Skin epidermis (tissue), 12 donors: Measurements from ENCODE around the gene RTL1.

Experiments used
- H3K27ac ChIP-seq, 21 experiments: fragments of 200-600 bp; sonication (generic) in 11 of 21; one replicate each; pipeline ENCODE4 v1.5.0; 2020; ENCODE audit warnings: mild to moderate bottlenecking in 3 of 21, inconsistent platforms in 2 of 21, moderate library complexity in 2 of 21
- H3K4me3 ChIP-seq, 7 experiments: fragments of 200-600 bp; sonication (generic) in 2 of 7; one replicate each; pipeline ENCODE4 v1.5.0; 2020; ENCODE audit warnings: inconsistent platforms in 2 of 7, mild to moderate bottlenecking in 2 of 7, moderate library complexity in 1 of 7

RTL1 gene

DNA sequence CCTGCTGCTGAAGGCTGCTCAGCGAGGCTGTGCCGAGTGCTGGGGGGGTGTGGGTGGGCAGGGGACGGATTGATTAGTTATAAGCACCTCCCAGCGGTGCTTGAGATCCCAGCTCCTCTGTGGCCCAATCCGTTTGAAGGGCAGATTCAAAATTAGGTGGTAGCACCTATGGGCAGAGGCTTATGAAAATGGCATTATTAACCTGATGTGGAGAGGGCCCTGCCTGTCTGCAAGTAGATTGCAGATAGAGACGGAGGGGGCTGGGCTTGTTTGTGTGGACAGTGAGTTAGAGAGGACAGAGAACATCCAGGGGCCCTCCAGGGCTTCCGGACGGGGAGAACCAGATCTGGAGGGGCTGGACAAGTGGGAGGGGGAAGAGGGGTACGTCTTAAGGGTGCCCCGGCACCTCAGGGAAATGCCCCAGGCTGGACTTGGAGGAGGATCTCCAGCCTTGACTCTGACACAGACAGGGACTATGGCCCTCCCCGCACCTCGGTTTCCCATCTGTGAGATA, at the start of gene RTL1:
TSS of gene RTL1 (minus strand) at position 51 of the 514 bp plus-strand sequence. CDS start 18,934 bp downstream, outside the sequence.
- H3K27ac ChIP-seq, result no peak within 1 kb of the TSS
- no peak within 1 kb of the TSS for H3K4me3 ChIP-seq

DNA sequence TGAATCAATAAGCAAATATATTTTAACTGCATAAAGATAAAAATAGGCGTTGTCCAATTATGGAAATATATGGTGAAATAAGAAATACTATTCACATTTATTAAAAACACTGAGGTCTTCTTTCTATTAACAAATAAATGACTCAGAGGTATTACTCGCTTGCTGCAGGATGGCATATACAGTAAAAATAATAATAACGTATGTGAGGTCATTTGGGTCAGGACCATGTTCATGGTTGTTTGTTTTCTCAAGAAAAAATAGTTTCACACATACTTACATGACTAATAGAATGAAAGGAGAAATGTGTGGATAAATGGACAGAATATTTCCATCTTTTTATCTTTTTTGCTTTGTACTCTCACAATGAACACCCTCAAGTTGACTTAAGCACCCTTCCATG, 46.5 kb upstream of the RTL1 start:
- H3K4me3 ChIP-seq, result no peak overlapping the region
- no peak overlapping the region for H3K27ac ChIP-seq

DNA sequence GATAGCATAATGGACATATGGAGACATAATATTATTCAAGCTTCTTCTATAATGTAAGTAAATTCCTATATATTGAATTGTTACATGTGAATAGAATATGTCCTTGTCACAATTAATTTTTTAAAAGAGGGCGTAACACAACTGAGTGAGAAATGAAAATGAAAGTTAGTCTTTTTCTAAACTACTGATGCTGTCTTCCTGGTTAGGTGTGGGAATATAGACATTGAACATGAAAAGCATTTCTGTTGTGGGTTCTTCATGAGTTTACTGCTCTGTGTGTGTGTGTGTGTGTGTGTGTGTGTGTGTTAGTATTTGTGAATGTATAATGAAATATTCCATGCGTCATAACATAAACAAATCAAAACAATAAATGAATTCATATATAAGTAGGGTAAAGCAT, 40.5 kb upstream of the RTL1 start:
- Histone ChIP-seq H3K4me3 (no peak overlapping the region), H3K27ac (no peak overlapping the region)

DNA sequence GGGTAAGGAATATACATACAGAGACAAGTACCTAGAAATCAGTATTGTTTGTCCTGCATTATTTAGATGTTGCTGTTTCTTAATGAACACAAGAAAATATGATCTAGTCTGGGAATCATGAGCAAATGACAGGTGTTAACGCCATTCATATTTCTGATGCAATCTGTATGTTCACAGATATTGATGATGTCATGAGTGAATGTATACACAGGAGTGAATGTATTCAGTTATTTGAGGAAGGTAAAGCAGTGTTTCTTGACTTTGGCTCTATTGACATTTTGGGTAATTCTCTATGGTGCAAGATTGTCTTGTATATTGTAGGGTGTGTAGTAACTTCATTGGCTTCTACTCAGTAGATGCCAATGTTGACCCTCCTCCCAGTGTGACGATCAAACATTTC, 26.7 kb upstream of the RTL1 start:
- Histone ChIP-seq H3K4me3 (no peak overlapping the region), H3K27ac (no peak overlapping the region)

DNA sequence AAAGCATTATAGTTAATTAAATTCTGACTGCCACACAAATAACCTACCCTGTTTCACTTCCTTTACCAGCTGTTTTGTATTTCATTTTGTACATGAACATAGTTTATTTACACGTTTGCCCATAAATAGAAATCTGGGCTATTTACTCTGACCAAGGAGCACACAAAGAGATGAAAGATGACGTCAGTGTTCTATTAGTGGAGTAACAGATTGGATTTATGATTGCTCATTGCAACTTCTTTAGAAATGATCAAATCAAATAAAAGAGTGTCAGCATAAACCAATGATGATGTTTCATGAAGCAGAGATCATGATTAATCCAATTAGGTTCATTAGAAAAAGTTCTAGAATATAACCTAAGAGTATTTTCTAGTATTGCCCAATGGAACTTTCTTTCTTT, 12.0 kb upstream of the RTL1 start:
- no peak overlapping the region for H3K4me3 ChIP-seq
- no peak overlapping the region for H3K27ac ChIP-seq

DNA sequence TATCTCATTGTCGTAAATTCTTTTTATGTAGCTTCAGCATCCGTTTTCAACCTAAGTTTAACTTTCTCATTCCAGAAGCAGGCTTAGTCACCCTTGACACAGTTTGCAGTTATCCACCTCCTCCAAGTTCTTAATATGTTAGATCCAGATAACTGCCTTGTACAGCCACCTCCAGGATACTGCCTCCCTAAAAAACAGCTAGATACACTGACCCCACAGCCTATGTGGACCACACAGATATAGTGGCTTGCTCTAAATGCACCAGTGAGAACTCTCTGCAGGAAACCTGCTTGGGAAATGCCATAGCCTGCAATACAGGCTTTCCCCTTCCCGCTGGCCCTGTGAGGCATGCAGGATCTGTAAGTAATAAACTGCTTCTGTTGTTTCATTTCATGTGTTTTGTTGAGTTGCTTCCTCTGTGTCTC, 11.1 kb upstream of the RTL1 start:
- no peak overlapping the region for H3K4me3 ChIP-seq
- H3K27ac ChIP-seq, result no peak overlapping the region

DNA sequence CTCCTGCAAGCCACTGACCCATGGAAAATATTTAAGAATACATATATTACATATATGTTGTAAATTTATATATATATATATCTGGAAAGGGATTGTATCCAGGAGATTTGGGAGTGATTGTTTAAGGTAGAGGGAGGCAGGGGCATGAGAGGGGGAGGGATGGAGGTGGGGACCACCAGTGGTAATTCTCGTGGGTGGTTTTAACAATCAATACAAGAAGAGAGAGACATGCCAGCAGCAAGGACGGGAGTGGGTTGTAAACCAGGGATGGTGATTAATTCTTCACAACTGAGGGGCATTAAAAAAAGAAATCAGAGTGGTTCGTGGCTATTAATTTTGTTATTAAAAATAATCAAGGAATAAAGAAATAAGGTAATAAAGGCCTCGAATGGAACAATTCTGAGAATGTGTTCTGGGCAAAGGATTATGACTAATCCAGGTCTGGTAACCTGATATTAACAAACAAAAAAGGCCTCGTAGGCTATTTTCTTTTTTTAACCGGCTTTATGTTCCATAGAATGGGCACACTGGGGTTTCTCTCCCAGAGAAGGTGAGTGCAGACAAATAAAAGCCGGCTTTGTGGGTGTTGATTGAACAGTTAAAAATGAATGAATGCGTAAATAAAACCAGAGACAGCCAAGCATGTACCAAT, 8.3 kb upstream of the RTL1 start:
- no peak overlapping the region for H3K27ac ChIP-seq
- no peak overlapping the region for H3K4me3 ChIP-seq

DNA sequence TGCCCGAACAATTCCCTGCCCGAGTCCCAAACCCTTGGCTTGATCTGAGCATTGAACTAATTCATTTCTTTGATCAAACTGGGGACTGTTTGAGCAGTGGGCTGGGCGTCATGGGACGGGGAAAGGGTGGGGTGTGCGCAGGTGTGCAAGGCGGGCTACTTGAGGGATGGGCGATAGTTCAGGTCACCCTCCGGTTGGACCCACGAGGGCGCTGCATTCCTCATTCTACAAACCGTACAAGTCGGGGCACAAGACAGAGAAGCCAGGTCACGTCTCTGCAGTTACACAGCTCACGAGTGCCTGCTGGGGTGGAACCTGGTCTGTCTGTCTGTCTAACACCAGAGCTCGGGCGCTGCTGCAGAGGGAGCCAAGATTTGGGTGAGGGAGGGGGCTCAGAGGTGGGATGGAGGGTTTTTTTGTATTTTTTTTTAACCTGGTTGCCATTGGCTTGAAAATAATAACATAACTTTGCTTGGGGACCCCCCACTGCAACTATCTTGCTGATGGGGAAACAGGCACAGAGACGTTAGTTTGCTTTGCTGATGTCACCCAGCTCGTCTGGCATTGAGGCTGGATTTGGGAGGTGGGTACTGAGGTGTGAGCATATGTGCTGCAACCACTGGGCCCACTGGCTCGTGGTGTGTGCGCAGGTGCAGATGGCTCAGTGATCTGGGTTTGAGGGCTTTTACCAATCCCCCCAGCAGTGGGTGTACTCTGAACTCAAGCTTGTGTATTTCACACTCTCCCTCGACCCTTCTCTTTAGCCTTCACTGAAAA, 7.6 kb upstream of the RTL1 start:
- H3K4me3 ChIP-seq, result no peak overlapping the region
- H3K27ac ChIP-seq, result no peak overlapping the region

DNA sequence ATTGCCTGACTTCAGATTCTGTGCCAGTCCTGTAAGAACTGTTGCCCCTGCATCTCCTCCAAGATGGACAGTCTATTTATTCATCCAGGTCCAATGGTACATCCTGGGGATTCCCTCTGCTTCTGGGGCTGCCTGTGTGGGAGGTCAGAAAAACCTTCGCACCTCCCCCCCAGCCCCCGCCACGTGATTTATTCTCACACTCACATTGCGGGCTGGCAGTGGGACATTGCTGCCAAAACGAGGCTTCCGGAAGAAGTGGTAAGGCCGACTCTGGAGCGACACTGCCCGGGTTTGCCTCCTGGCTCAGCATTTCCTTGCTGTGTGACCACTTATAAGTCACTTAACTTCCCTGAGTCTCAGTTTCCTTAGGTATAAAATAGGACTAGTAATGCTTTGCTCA, 5.9 kb upstream of the RTL1 start:
- H3K4me3 ChIP-seq, result no peak overlapping the region
- no peak overlapping the region for H3K27ac ChIP-seq

DNA sequence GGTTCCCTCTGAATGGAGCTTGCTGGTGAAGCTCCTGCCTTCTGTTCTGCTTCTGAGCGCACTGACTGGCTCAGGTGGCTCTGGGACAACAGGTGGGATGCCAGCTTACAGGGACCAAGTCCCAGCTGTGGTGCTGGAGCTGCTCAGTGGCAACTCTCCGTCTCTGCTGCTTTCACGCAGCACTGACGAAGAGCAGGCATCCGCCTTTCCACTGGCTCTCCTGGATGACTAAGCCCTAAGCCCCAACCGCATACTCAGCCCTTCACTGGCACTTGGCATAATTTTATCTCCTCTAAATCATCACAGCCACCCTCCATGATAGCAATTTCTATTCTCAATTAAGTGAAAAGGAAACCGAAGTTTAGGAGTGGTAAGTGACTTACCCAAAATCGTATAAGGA, 3.7 kb upstream of the RTL1 start:
- Histone ChIP-seq H3K27ac (no peak overlapping the region), H3K4me3 (no peak overlapping the region)

DNA sequence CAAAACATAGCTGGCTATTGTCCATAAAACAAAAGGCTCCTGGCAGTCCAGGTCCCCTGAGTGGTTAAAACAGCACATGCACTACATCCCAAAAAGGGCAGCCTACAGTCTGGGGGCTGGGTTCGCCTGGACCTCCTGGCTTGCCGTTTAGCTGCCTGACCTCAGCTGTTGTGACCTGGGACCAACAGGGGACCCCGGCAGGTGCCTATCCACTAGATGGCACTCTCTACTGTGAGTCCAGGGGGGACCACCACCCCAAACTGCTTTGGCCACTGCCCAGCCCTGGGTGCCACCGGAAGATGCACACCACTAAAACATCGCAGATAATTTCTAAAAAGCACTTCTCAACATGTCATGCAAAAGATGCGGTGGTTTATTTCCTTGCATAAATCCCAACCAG, 2.9 kb upstream of the RTL1 start:
- Histone ChIP-seq H3K4me3 (no peak overlapping the region), H3K27ac (no peak overlapping the region)

DNA sequence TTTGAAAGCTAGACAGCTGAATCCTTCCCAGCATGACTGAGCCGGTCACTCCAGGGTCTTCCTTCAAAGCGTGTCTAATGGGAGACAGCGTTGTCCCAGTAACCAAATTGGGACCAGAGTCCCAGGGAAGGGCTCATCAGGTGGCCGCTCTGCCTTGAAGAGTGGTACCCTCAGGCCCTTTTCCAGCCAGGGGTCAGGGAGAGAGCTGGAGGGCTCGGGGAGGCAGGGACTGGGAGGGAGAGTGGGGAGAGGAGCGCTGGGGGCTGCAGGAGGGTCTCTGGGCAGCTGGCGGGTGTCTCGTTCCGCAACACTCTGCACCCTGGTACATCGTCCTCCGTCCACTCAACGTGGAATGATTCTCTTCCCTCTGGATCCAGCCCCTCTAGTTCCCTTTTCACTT, 1.6 kb upstream of the RTL1 start:
- Histone ChIP-seq H3K4me3 (no peak overlapping the region), H3K27ac (no peak overlapping the region)

DNA sequence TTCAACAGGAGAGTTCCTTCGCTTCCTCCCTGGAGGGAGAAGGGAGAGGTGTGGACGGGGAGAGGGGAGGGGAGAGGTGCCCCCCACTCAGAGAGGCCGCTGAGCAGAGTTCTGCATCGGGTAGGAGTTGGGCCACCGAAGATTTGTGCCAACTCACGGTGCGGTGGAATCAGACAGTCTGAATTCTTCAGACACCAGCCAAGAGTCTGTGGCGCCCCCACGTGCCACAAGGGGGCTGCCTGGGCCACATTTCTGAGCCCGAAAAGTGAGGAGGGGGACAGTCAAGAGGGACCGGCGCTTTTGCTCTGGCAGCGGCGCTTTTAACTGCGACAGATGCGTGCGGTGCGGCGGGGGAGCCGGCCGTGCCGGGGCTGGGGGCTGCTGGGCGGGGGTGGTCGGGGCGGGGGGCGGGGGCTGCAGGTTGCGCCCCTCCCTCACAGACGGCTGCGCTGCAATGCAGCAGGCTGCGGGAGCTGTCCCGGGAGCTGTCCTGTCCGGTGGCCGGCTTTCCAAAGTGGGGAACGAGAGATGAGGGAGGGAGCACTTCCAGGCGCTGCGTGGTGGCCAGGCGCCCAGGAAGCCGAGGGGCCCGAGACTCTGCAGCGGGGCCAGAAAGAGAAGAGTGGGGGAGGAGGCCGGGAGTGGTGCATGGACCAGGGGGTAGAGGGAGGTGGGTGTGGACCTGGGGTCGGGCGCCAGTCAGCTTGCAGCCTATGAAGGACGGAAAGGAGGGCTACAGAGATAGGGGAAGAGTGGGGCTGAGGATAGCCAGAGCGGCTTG, 975 bp upstream of the RTL1 start:
- Histone ChIP-seq H3K27ac (no peak overlapping the region), H3K4me3 (no peak overlapping the region)

DNA sequence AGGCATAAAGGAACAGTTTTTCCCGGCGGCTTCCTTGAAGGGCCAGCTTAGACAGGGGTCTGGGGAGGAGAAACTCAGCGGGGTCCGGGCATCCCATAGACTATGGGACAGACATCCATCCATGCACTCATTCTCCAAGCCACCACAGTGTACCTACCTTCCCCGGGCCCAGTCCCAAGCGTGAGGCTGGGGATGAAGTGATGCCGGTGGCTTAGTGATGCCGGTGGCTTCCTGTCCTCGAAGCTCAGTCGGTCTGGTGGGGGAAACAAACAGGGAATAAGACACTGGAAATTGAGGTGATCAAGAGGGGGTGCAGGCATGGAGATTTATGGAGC, 421 bp downstream of the RTL1 start:
- Histone ChIP-seq H3K27ac (no peak overlapping the region), H3K4me3 (no peak overlapping the region)

DNA sequence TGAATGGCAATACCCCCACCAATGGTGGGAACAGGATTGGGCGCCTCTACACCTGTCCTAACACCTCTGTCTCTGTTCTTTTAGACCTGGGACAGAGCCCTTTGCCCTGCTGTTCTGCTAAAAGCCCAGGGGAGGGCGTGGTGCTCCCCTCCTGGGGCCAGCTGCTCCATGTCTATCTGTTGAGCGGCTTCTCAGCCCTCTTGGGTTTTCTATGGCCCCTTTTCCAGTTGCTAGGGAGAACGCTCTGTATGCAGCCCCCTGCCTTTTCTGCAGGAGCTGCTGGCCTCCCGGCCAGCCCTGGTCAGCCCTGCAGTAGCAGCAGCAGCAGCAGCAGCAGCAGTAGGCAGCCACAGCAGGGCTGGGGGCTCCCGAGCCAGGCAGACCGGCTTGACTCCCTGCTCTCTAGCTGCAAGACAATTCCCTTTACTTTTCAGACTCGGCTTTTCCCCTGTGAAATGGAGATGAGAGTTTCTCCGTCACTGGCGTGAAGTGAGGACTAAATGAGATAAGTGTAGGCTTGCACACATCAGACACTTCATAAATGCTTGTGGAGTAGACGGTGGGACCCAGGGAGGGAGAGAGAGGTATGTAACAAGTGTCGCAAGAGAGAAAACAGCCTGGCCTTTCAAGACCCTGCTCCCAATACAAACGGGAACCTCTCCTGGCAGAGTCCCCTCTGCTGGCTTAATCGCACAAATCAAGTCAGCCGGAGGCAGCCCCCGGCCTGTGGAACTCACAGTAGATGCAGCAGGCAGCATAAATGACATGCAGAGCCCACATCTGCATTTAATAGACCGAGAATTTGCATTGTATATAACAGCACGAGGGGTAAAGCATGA, 1.0 kb downstream of the RTL1 start:
- Histone ChIP-seq H3K4me3 (no peak overlapping the region), H3K27ac (no peak overlapping the region)

DNA sequence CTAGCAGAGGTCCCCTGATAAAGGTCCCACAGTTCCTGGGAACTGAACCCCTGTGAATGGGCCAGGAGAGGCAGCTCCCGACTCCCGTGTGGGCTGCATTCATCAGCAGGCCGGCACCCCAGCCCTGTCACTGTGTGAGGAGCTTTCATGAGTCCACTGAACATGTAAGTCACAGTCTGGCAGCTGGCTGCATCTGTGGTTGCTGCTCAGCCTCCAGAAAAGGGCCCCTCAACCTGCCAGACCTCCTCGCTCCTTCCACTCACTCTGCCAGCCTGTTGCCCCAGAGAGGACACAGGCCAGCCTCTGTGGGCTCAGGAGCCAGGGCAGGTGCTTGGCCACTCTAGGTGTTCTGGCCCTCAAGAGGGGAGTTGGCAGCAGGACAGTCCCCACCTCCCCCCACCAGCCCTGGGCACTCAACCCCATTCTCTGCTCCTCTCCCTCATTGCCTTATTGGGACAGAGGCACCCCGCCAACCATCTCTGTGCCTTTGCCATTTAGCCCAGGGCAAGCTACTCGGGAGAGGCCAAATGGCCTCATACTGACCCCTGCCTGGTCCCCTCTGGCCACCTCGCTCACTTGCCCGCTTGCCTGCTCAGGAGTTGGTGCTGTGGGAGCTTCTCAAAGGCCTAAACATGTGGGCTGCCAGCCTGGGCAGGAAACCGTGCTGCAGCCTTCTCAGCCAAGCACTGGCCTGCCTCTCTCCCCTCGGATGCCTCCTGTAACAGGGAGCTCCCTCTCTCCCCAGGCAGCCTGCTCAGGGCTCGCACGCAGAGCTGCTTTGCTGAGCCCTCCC, 1.9 kb downstream of the RTL1 start:
- Histone ChIP-seq H3K27ac (no peak overlapping the region), H3K4me3 (no peak overlapping the region)

DNA sequence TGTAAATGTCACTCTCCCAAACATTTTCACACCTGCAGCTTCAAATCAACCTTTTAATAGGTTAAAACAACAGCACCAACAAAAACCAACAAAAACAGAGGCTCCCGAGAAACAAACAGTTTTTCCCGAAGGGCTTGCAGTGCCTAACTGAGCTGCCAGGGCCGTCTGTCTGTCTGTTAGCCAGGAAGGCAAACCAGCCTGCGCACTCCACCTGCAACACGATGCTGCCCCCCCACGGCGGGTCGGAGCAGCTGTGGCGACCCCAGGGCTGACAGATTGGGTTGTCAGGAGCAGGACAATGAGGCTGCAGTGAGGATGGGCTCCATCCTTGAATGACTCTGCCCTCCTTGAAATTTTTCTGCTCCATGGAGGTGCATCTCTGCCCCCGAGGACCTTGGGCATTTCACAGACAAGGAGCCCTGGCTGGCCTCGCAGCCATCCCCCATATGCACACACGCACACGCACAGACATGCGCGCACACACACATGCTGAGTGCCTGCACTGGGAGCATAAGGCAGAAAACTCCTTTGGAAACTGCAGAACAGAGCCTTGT, 2.6 kb downstream of the RTL1 start:
- H3K27ac ChIP-seq, result no peak overlapping the region

DNA sequence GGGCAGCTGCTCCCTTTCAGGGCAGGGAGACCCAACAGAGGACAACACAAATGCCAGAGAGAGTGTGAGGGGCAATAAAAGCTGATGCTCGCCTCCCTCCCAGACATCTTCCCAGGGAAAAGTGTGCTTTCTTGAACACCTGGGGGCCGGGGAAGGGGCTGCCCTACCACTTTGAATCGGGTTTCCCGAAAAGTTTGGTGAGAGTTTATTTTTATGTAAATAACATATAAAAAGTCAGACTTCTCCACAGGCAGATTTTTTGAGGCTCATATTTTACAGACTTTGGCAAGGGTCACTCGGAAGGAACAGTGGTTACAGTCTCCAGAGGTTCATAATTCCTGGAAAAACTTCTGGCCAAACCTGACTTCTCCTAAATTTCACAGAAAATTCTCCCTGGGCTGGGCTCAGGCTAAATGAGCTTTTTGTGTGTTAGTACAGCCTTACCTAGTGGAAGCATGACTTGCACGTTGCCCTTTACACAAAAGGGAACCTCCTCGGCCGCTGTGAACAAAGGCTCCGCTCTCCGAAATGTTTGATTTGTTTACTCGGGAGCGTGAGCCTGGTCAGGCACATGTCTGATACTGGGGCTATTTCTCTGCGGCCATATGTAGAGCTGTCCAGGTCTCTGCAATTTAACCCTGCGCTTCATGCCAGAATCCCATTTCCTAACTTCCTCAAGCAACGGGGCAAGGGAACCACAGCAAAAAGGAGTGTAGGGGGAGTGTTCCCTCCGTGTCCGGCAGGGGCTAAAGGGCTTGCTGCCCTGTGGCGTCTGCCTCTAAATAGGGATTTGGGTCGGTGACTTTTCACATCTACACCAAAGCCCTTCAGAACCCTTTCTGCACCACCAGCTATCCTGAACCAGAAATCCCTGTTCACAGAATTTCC, 3.4 kb downstream of the RTL1 start:
- H3K4me3 ChIP-seq, result no peak overlapping the region
- no peak overlapping the region for H3K27ac ChIP-seq

More for the DNA sequence above, 2.6 kb downstream of the RTL1 start:
- no peak overlapping the region for H3K4me3 ChIP-seq
